GM18951 (cell line): ENCODE measurements around the gene C9orf50.

Source experiments
- POLR2A ChIP-seq: IDR thresholded peaks from 4 replicates; pipeline ENCODE4 v1.6.1; 2011; ENCODE audit warnings: mild to moderate bottlenecking; ENCODE audit not compliant: insufficient read length, insufficient read depth; ENCODE audit errors: extremely low read depth
- in situ Hi-C: fragments of 300-500 bp; cut with MboI; formaldehyde crosslinking; loops from one replicate; pipeline ENCODE4 v1.12.0; 2022; ENCODE audit warnings: low sequenced_read_pairs, mixed read lengths, inconsistent platforms; ENCODE audit not compliant: unreplicated experiment

Gene C9orf50

DNA sequence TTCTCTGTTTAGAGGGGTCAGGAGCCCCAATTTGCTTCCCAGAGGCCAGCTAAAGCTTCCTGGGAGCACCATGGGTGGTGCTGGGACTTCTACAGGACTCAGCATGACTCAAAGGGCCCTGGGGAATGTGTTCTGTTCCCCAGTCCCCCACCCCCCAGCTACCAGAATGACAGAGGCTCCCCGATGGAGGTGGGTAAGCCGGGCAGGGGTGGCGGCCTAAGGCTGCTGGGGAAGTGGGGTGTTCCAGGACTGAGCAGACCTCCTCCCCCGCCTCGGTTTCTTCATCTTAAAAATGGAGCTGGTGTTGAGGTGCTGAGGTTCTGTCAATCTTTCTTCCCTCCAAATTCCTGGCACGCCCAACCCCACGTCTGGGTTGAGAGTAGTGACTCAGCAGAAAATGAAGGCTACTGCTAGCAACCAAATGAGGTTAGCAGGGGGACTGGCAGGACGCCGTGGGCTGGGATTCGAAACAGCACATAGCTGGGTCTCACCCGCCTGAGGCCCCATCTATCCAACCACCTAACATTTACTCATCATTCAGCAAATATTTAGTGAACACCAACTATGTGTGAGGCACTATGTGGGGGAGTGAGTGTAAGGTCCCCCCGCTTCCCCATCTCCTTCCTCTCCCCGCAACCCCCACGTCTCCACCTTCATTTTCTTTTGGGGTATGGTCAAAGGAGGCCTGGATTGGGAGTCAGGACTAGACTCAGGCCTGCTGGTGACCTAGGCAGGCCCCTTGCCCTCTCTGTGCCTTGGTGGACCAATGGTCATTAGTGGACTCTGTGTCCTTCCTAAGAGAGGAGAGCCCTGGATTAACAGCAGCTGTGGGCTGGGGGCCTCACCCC is 50.2 kb downstream of the C9orf50 start:
- no peak for TF ChIP-seq POLR2A
- in situ Hi-C loops: no loop called here

DNA sequence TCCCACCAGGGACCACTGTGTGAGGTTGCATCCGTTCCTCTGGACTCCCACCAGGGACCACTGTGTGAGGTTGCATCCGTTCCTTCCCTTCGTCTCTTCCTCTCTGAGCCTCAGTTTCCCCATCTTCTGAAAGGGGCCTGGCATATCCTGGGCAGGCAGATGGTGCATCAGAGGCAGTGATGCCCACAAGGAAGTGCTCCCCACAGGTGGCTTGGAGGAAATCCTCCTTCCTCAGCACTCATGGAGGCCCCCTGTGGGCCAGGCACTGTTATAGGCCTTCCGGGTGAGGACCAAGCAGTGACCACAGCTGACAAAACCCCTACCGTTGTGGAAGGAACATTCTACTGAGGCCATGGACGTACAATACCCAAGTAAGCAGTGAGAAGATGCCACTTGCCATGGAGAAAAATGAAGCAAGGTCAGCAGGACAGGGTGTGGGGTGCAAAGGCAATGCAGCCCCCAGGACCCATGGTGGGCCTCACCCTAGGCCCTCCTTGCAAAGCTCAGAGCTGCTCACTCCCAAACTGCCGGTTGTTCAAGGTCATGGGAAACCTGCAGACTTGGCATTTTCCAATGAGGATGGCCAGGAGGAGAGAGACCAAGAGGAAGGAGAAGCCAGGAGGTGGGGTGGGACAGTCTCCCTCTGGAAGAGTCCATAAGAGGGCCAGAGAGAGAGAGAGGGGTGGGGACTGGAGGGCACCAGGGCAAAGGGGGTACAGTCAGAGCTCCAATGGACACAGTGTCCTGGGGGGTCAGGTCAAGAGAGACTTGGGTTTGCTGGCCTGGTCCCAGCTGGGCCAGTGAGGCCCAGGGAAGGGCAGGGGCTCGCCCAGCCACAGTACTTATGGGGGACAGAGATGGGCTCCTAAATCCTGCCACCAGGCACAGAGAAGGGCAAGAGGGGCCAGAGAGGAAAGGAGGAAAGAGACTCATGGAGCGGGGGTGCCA is 51.1 kb downstream of the C9orf50 start:
- no peak for TF ChIP-seq POLR2A
- in situ Hi-C loops: no loop called here

DNA sequence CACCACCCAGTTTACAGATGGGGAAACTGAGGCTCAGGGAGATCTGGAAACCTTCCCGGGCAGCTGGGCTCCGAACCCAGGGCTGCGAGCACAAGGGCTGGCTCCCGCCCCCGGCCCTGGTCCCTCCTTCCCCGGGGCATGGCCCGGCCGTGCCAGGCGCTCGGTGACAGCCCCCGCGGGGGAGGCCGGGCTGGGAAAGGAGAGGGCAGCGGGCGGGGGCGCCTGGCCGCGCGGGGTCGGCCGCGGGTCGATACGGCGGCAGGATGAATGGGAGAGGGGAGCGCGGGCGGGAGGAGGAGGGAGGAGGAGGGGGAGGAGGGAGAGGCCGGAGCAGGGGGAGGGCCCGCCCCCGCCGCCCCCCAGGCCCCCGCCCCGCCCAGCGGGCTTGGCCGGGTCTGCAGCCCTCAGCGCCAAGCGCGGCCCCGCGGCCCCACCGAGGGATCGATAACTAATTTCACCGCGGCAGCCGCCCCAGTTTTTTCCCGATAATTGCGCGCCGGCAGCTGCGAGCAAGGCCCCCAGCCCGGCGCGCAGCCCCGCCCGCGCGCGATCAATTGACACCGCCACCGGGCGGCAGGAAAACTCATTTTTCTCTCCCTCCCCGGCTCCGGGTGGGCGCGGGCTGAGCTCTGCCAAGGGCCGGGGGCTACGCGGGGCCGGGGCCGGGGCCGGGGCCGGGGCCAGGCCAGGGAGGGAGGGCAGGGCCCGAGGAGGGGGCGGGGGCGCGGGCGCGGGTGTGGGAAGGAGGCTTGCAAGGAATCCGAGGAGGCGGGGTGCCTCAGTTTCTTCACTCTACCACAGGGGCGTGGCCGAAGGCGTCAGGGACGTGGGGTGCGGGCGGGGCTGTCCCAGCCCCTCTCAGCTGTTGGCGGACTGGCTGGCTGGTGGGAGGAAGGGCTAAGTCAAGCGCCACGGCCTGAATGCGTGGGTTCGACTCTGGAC is 52.1 kb downstream of the C9orf50 start:
- in situ Hi-C loops: no loop called here
- no peak for TF ChIP-seq POLR2A

DNA sequence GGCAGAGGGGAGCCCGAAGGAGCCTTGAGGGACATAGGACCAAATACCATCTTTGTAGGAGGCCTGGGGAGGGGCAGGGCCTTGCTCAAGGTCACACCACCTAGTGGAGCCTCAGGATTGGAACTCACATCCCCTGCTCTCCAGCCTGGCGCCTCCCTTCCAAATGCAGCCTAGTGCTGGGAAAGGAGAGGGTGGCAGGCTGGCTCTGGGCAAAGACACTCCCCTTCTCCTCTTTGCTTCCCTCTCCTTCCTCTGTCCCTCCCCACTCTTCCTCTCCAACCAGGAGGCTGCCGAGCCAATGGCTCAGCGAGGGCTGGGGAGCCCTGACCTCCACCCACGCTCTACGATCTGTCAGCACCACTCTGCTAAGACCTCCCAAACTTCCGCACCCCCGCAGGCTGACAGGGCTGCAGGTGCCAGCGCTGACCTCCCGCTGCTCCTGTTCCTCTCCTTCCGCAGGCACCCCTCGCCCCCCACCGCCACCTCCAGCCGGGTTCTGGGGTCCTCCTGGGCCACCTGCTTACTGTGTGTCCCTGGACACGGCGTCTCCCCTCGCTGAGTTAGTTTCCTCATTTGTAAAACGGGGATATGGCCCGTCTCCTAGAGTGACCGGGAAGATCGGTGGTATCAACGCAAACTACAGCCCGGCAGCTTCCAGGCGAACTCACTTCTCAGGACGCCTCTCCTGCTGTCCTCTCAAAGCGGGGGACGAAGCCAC is 52.9 kb downstream of the C9orf50 start:
- TF ChIP-seq POLR2A: no peak
- in situ Hi-C loops: no loop called here

DNA sequence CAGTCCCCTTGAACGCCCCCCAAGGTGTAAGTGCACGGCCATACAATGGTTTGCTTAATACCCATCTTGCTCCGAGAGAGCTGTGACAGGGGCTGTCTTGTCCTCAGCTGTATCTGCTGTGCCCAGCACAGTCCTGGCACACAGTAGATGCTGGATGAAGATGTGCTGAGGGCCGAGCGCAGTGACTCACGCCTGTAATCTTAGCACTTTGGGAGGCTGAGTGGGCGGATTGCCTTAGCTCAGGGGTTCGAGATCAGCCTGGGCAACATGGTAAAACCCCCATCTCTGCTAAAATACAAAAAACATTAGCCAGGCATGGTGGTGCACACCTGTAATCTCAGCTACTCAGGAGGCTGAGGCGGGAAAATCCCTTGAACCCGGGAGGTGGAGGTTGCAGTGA is 53.6 kb downstream of the C9orf50 start:
- in situ Hi-C loops: no loop called here
- no peak for TF ChIP-seq POLR2A

DNA sequence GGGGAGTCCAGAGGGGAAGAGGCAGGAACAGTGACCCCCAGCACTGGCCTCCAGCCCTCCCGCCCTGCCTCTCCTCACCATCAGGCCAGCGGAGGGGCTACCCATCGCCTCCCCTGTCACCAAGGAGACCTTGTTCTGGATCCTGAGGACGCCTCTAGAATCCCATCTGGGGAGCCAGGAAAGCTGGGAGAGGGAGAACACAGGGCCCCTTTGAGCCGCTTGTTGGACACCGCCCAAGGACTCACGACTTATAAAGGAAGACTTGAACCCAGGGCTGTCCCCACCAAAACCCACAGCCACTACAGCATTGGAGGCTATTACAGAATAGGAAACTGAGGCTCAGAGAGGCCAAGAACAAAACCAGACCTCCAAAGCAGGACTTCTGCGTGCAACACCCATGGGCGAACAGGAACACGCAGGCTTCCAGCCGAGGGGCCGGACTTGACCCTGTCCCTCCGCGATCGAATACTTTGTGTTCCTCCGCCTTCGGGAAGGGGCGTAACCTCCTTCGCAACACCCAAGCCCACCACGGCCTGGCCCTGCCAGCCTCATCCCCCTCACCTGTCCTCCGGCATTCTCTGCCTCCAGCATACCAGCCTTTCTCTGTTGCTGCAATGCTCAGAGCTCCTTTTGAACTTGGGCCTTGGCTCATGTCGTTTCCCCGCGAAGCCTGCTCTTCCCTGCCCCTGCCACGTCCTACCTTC is 54.2 kb downstream of the C9orf50 start:
- no peak for TF ChIP-seq POLR2A
- in situ Hi-C loops: no loop called here

DNA sequence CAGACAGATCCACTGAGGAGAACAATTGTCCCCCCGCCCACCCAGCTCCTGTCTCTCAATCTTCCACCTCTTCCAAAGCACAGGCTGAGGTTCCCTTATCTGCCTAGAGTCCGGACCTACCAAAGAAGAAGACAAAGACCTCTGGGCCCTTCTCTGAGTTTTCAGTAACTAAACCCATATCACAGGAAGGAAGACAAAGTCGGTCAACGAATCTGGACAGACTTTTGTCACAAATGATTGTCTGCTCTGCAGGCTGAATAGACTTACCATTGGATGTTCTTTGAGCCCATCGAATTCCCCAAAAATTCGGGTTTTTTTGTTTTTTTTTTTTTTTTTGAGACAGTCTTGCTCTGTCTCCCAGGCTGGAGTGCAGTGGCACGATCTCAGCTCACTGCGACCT is 58.0 kb downstream of the C9orf50 start:
- no peak for TF ChIP-seq POLR2A
- in situ Hi-C loops: no loop called here

DNA sequence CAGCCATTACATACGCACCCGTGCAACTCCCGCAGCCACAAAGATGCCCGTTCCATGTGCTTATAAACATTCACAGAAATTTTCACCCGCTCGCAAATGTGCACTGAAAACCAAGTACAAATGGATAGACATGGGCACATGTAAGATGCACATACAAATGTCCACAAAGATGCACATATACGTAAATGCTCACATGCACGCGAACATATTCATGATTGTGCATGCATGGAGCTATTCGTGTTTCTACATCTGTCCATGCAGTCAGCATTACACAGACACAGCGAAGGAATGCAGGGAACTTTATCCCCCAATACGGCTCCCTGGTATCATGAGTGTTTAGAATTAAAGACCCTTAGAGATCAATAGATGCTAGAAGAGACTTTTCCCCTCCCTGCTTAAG is 58.4 kb downstream of the C9orf50 start:
- no peak for TF ChIP-seq POLR2A
- in situ Hi-C loops: no loop called here
